ENCODE results near the gene UBR3. TPM values are rescaled to one million over a fixed set of nuclear protein-coding genes. Genes with fewer than 3 reads are reported as not detected.

UBR3 gene
- total RNA-seq, 1 donor from 2014 or later = 23.0 TPM

DNA sequence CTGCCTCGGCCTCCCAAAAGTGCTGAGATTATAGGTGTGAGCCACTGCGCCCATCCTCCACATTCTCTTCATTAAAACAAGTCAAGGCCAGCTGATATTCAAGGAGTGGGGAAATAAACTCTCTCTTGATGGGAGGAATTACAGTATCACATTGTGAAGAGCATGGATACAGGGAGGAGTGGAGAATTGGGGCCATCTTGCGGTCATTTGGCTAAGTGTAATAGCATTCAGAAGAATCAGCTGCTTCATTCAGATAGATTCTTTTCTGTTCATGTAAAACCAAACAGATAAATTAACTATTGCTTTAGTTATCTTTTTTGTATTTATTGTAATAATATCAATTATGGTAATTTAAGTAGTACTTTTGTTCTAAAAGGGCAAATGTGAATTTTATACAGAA is 156.3 kb downstream of the UBR3 start:
- Histone ChIP-seq H3K4me3 (ENCODE audit: low read depth, low read length) (no peak overlapping the region), H3K27me3 (ENCODE audit: control insufficient read depth, insufficient read depth, low read length) (no peaks in the 10 kb centered on the region), H3K36me3 (ENCODE audit: control insufficient read depth, insufficient read depth, low read length) (no peaks in the 10 kb centered on the region)
- no peak for TF ChIP-seq CTCF (IDR thresholded peaks at IDR 0.05; ENCODE audit: insufficient read depth, low read length, poor library complexity, severe bottlenecking)
- DNase-seq (ENCODE audit: low read depth) = no peak

GRCh38 chr2:169984145-169984544 is 156.9 kb downstream of the UBR3 start:
- Histone ChIP-seq H3K36me3 (ENCODE audit: control insufficient read depth, insufficient read depth, low read length) (no peaks in the 10 kb centered on the region), H3K27me3 (ENCODE audit: control insufficient read depth, insufficient read depth, low read length) (no peaks in the 10 kb centered on the region), H3K4me3 (ENCODE audit: low read depth, low read length) (no peak overlapping the region)
- TF ChIP-seq CTCF (IDR thresholded peaks at IDR 0.05; ENCODE audit: insufficient read depth, low read length, poor library complexity, severe bottlenecking) = no peak
- DNase-seq (ENCODE audit: low read depth) = no peak

GRCh38 chr2:169994752-169995151 is 167.5 kb downstream of the UBR3 start:
- DNase-seq (ENCODE audit: low read depth) = no peak
- no peak overlapping the region for H3K4me3 ChIP-seq (ENCODE audit: low read depth, low read length)
- no peak for TF ChIP-seq CTCF (IDR thresholded peaks at IDR 0.05; ENCODE audit: insufficient read depth, low read length, poor library complexity, severe bottlenecking)
- no peaks in the 10 kb centered on the region for H3K36me3 ChIP-seq (ENCODE audit: control insufficient read depth, insufficient read depth, low read length)
- no peaks in the 10 kb centered on the region for H3K27me3 ChIP-seq (ENCODE audit: control insufficient read depth, insufficient read depth, low read length)

DNA sequence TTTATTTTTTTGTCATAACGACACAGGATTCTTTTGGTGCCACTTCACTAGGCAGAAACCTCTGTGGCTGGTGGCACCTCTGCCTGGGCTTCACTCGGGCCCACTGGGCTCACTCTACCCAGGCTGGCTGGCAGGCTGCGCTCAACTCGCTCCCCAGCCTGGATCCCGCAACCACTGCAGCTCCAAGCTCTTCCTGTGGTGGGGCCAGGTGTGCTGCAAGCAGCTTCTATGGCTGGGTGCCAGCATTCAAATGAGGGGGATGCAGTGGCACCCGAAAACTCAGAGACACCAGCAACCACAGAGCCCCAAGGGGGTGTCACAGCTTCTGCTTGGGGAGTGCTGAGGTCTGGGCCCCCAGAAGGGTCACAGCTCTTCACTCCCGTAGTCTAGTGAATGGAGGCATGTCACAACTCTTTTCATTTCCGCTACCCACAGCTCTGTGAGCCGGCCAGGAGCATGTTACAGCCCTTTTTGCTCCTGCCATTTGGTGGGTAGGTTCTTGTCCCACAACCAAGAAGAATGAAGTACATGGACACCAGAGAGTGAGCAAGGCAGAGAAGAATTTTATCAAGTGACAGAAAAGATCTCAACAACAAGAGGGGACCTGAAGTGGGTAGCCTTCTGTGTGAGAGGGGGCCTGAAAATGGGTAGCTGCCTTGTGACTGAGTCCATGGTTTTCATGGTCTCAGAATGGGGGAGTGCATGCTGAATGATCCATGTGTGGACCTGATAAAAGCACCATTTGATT is 170.1 kb downstream of the UBR3 start:
- Histone ChIP-seq H3K27me3 (ENCODE audit: control insufficient read depth, insufficient read depth, low read length) (no peaks in the 10 kb centered on the region), H3K36me3 (ENCODE audit: control insufficient read depth, insufficient read depth, low read length) (no peaks in the 10 kb centered on the region), H3K4me3 (ENCODE audit: low read depth, low read length) (no peak overlapping the region)
- no peak for TF ChIP-seq CTCF (IDR thresholded peaks at IDR 0.05; ENCODE audit: insufficient read depth, low read length, poor library complexity, severe bottlenecking)
- DNase-seq (ENCODE audit: low read depth) = no peak

- DNase-seq (ENCODE audit: low read depth) = no peak
- Histone ChIP-seq H3K36me3 (ENCODE audit: control insufficient read depth, insufficient read depth, low read length) (no peaks in the 10 kb centered on the region), H3K27me3 (ENCODE audit: control insufficient read depth, insufficient read depth, low read length) (no peaks in the 10 kb centered on the region), H3K4me3 (ENCODE audit: low read depth, low read length) (no peak overlapping the region)
- TF ChIP-seq CTCF (IDR thresholded peaks at IDR 0.05; ENCODE audit: insufficient read depth, low read length, poor library complexity, severe bottlenecking) = no peak
Observed at GRCh38 chr2:169999054-169999453, 171.8 kb downstream of the UBR3 start.

DNA sequence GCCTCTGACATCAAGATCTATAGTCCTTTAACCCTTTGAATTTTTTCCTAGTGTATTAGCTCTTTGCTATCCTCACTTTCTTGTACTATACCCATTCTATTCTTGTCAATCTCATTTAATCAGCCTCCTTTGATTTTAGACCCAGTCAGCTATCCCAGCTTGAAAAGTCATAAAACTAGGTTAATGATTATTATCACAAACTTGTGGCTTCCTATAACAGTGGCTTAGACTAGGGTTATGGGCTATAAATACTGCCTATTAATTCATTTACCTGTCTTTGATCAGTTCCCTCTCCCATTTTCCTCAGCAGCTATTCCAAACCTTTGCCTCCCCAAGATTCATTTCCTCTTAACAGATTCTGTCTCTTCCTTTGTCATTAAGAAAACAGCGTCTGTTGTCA is 174.8 kb downstream of the UBR3 start:
- DNase-seq (ENCODE audit: low read depth) = no peak
- Histone ChIP-seq H3K27me3 (ENCODE audit: control insufficient read depth, insufficient read depth, low read length) (no peaks in the 10 kb centered on the region), H3K36me3 (ENCODE audit: control insufficient read depth, insufficient read depth, low read length) (no peaks in the 10 kb centered on the region), H3K4me3 (ENCODE audit: low read depth, low read length) (no peak overlapping the region)
- no peak for TF ChIP-seq CTCF (IDR thresholded peaks at IDR 0.05; ENCODE audit: insufficient read depth, low read length, poor library complexity, severe bottlenecking)

Measured in kidney epithelial cell (primary cell).